SU-DHL-6 (cell line): ENCODE measurements around the gene EIF4EBP2.

Experiments
- H2AFZ ChIP-seq: fragments of 200-600 bp; sonication (generic); 2 replicates; pipeline ENCODE4 v1.6.1; 2014; ENCODE audit warnings: low read depth, mild to moderate bottlenecking, moderate library complexity, mixed read lengths, antibody characterized with exemption, low read length; ENCODE audit not compliant: severe bottlenecking
- H3F3A ChIP-seq: fragments of 200-600 bp; shearing (Covaris generic); 2 replicates; pipeline ENCODE4 v1.6.0; 2016; ENCODE audit warnings: antibody characterized with exemption, mild to moderate bottlenecking; ENCODE audit not compliant: insufficient read depth
- H3K27ac ChIP-seq: fragments of 200-600 bp; sonication (generic); 2 replicates; pipeline ENCODE4 v1.5.1; 2016; ENCODE audit warnings: low read depth, mild to moderate bottlenecking, low read length, moderate library complexity, mixed read lengths
- H3K27me3 ChIP-seq: fragments of 200-600 bp; sonication (generic), shearing (Covaris generic); 2 replicates; pipeline ENCODE4 v1.6.0; 2014; ENCODE audit warnings: mild to moderate bottlenecking, low read length
- H3K36me3 ChIP-seq: fragments of 200-600 bp; sonication (generic); 2 replicates; pipeline ENCODE4 v1.6.1; 2014; ENCODE audit warnings: mild to moderate bottlenecking, low read length, mixed read lengths
- H3K4me2 ChIP-seq: fragments of 300-600, 200-600 bp; shearing (Covaris generic), sonication (generic); 2 replicates; pipeline ENCODE4 v1.6.0; 2014; ENCODE audit warnings: low read length, low read depth, mild to moderate bottlenecking; ENCODE audit not compliant: poor library complexity, severe bottlenecking
- H3K4me3 ChIP-seq: fragments of 200-600 bp; sonication (generic); 2 replicates; pipeline ENCODE4 v1.5.1; 2014; ENCODE audit warnings: antibody characterized with exemption, low read length, mild to moderate bottlenecking, mixed read lengths; ENCODE audit not compliant: insufficient read depth, poor library complexity, severe bottlenecking
- H3K79me2 ChIP-seq: fragments of 200-600 bp; sonication (generic); 2 replicates; pipeline ENCODE4 v1.6.1; 2014; ENCODE audit warnings: mild to moderate bottlenecking, low read length, moderate library complexity; ENCODE audit not compliant: insufficient read depth
- H3K9ac ChIP-seq: fragments of 200-600 bp; sonication (generic); 2 replicates; pipeline ENCODE4 v1.7.0; 2014; ENCODE audit warnings: mild to moderate bottlenecking, low read length
- H3K9me2 ChIP-seq: fragments of 200-600 bp; sonication (generic); replicated peaks from 2 replicates; pipeline ENCODE4 v1.6.1; 2014; ENCODE audit warnings: low read length; ENCODE audit not compliant: insufficient read depth
- H3K9me3 ChIP-seq: fragments of 200-600 bp; sonication (generic); 2 replicates; pipeline ENCODE4 v1.6.1; 2014; ENCODE audit warnings: low read length, mixed read lengths; ENCODE audit not compliant: insufficient read depth
- H4K20me1 ChIP-seq: fragments of 200-600 bp; sonication (generic); 2 replicates; pipeline ENCODE4 v1.6.1; 2014; ENCODE audit warnings: low read depth, mild to moderate bottlenecking, antibody characterized with exemption, low read length, moderate library complexity, mixed read lengths
- EZH2phosphoT487 ChIP-seq: fragments of 200-600 bp; sonication (generic), shearing (Covaris generic); conservative IDR thresholded peaks from 2 replicates; pipeline ENCODE4 v1.6.1; 2018; ENCODE audit warnings: mild to moderate bottlenecking, antibody characterized with exemption, low read length, moderate library complexity, mixed read lengths
- TF ChIP-seq, protein P1 (sequence below): fragments of 200-600 bp; sonication (generic); IDR thresholded peaks from one replicate; pipeline ENCODE4 v1.5.1; 2017; ENCODE audit warnings: antibody characterized with exemption, mild to moderate bottlenecking, low read length, moderate library complexity; ENCODE audit not compliant: insufficient read depth, poor library complexity, severe bottlenecking

Gene EIF4EBP2

DNA sequence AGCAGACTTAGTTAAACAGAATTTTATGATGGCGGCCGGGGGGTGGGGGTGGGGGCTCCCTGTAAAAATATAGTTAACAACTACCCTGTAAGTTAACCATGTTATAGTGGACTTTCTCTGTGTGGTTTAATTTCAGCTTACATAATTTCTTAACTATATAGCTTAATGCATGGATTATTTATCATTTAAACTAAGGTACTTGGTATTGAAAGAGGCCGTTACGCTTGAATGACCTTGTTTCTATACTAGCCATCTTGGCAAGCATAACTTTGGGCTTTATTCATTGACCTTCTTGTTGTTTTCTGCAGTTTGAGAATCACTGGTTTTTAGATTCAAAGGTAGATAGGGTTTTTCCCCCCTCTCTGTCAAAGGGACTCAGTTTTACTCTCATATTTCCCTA lies 8.4 kb downstream of the EIF4EBP2 start:
- H3K9ac ChIP-seq: no peak overlapping the region
- no peak for TF ChIP-seq EZH2phosphoT487
- TF ChIP-seq, protein P1, sequence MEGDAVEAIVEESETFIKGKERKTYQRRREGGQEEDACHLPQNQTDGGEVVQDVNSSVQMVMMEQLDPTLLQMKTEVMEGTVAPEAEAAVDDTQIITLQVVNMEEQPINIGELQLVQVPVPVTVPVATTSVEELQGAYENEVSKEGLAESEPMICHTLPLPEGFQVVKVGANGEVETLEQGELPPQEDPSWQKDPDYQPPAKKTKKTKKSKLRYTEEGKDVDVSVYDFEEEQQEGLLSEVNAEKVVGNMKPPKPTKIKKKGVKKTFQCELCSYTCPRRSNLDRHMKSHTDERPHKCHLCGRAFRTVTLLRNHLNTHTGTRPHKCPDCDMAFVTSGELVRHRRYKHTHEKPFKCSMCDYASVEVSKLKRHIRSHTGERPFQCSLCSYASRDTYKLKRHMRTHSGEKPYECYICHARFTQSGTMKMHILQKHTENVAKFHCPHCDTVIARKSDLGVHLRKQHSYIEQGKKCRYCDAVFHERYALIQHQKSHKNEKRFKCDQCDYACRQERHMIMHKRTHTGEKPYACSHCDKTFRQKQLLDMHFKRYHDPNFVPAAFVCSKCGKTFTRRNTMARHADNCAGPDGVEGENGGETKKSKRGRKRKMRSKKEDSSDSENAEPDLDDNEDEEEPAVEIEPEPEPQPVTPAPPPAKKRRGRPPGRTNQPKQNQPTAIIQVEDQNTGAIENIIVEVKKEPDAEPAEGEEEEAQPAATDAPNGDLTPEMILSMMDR: no peak
- no peaks in the 10 kb centered on the region for H3K9me3 ChIP-seq
- H3K4me2 ChIP-seq: no peak overlapping the region
- H3K27me3 ChIP-seq: no peaks in the 10 kb centered on the region
- H4K20me1 ChIP-seq: peaks cover 24% of the 10 kb centered on the region; the same call in 1 of the 2 replicates
- no peak overlapping the region for H2AFZ ChIP-seq
- H3K79me2 ChIP-seq: peaks cover 90% of the 10 kb centered on the region
- no peak overlapping the region for H3K4me3 ChIP-seq
- no peak overlapping the region; the same call in 1 of the 2 replicates for H3K27ac ChIP-seq
- no peaks in the 10 kb centered on the region for H3K9me2 ChIP-seq
- H3F3A ChIP-seq: 0 out of 2 replicates have a peak, but pooled peaks cover 4% of the 10 kb centered on the region
- H3K36me3 ChIP-seq: peaks cover 4% of the 10 kb centered on the region; the same call in 1 of the 2 replicates

DNA sequence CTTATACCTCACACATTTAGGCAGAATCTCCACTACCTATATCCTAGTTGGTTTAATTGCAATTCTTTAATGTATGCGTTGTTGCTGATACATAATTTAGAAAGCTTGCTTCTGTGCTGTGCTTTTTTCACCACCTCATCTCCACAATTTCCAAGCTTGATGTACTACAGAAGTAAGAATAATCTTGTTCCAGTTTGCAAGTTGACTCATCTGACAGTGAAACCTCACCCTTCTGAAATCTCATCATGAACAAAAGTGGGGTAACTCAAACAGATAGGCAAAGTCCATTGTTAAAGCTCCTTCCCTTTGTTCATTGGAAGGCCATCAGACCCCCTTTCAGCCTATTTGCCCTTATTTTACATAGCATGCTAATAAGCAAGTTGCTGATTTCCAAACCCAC lies 13.6 kb downstream of the EIF4EBP2 start:
- Histone ChIP-seq H3K4me3 (no peak overlapping the region), H3K9me3 (no peaks in the 10 kb centered on the region), H3K27me3 (no peaks in the 10 kb centered on the region), H3K9ac (no peak overlapping the region), H3K4me2 (no peak overlapping the region), H3K79me2 (peaks cover 63% of the 10 kb centered on the region), H3K27ac (no peak overlapping the region), H4K20me1 (peaks cover 15% of the 10 kb centered on the region; the same call in 1 of the 2 replicates), H3K9me2 (no peaks in the 10 kb centered on the region), H3K36me3 (peaks cover 7% of the 10 kb centered on the region; the same call in 1 of the 2 replicates), H3F3A (0 out of 2 replicates have a peak, but pooled peaks cover 4% of the 10 kb centered on the region), H2AFZ (no peak overlapping the region)
- TF ChIP-seq, protein P1: no peak
- no peak for TF ChIP-seq EZH2phosphoT487

DNA sequence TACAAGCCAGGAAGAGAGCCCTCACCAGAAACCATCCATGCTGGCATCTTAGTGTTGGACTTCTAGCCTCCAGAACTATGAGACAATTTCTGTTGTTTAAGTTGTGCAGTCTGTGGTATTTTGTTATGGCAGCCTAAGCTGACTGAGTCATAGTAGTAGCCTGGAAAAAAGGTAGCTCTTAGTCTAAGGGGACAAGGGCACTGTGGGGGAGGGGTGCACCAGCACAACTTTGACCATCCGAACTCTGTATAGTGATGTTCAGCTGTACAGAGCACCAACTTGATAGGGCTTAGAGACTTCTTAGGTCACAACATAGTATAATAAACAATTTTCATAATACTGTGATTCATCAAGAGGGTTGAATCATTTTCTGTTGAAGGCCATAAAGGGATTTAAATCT lies 14.3 kb downstream of the EIF4EBP2 start:
- Histone ChIP-seq H4K20me1 (peaks cover 11% of the 10 kb centered on the region; the same call in 1 of the 2 replicates), H3K9me2 (no peaks in the 10 kb centered on the region), H3K9me3 (no peaks in the 10 kb centered on the region), H3K79me2 (peaks cover 57% of the 10 kb centered on the region), H3K9ac (no peak overlapping the region), H3K4me3 (no peak overlapping the region), H3K27me3 (no peaks in the 10 kb centered on the region), H2AFZ (no peak overlapping the region), H3K36me3 (peaks cover 7% of the 10 kb centered on the region; the same call in 1 of the 2 replicates), H3K27ac (no peak overlapping the region), H3K4me2 (no peak overlapping the region), H3F3A (0 out of 2 replicates have a peak, but pooled peaks cover 4% of the 10 kb centered on the region)
- no peak for TF ChIP-seq EZH2phosphoT487
- TF ChIP-seq, protein P1: no peak
